Measurements from ENCODE around the gene ZSWIM4.

DNA sequence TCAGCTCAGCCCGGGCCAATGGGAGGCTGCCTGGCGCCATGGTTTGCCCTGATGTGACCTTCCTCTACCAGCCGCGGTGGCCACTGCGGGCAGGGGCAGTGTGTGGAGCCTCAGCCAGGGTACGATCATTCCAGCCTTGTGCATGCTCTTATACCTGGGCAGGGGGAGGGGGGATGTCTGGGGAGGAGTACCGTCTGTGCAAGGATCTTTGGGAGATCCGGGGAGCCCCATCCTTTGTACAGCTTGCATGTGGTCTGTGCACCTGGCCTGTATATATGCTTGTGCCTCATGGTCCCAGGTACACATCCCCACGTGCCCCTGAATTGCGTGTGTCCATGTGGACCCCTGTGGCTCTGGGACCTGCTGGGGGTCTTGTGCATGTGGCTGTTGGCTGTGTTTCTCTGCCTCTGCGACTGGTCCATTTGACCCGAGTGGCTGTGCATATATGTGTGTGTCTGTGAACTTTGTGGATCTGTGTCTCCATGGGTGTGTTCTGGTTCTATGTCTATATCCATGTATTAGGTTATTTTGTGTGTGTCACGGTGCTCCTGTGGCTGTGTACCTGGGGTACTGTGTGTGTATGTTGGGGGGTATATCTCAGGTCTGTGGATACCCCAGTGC lies 68.9 kb downstream of the ZSWIM4 start:
- TF ChIP-seq POLR2A (IDR thresholded peaks at IDR 0.05; ENCODE audit: low read length) (no peak), GATA1 (IDR thresholded peaks at IDR 0.05; ENCODE audit: low read depth, low read length) (no peak)
